ENCODE measurements around the gene RTN4R.
"Not testable (repeated sequence)": the region's sequence is repeated elsewhere in the genome, so short reads cannot be mapped to it uniquely, and the experiment has no call there.

The RTN4R gene

DNA sequence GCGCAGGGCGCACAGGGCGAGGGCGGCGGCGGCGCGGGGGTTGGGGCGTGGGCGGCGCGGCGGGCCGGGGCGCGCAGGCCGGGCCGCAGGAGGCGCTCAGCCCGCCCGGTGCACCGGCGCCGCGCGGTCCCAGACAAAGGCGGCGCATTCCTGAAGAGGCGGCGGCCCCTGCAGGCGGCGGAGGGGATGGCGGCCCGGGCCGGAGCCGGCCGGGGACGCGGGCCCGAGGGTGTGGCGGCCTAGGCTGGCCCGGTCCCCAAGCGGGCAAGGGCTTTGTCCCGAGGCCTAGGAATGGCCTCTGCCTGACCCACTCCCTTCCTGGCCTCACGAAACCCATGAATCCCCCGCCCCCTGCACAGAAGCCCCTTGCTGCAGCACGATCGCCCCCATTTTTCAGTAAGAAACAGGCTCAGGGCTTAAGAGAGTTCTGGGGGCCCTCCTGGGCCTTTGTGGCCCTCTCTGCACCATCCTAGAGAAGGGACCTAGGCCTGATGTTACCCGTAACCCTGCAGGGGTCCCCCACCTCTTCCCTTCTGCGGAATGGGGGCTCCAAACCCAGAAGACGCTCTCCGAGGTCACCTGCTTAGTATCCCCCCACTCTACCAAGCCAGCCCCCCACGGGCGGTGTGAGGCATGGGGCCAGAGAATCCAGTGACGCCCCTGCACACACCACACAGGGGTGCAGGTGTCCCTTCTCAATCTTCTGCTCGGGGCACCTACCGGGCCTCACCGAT lies at the start of gene RTN4R:
Gene RTN4R, minus strand, starts transcription at position 40 of the 734 bp plus-strand sequence. CDS start 226 bp downstream, outside the sequence.
- H3K4me3 ChIP-seq (ENCODE audit: low read length), result peak within 1 kb of the TSS; percentile 17; the same call in 1 of the 2 replicates
- H3K79me2 ChIP-seq (ENCODE audit: control insufficient read depth, low read length), result no peaks in the 10 kb centered on the region
- H3K4me2 ChIP-seq (ENCODE audit: low read length), result peak within 1 kb of the TSS; percentile 36; the same call in 1 of the 2 replicates
- H3K9me2 ChIP-seq (replicated peaks; ENCODE audit: control insufficient read depth, low read length), result no peaks in the 10 kb centered on the region
- H4K20me1 ChIP-seq (ENCODE audit: control insufficient read depth, insufficient read depth, low read depth, low read length), result no peaks in the 10 kb centered on the region
- H3K4me1 ChIP-seq (ENCODE audit: control insufficient read depth, low read length), result no peaks in the 10 kb centered on the region
- H3K27ac ChIP-seq (ENCODE audit: low read depth, low read length), result no peak within 1 kb of the TSS
- H3K36me3 ChIP-seq (ENCODE audit: control insufficient read depth, low read length), result no peaks in the 10 kb centered on the region
- no peaks in the 10 kb centered on the region for H3K9me3 ChIP-seq (ENCODE audit: control insufficient read depth, insufficient read depth, low read length)
- no peak for TF ChIP-seq EZH2phosphoT487 (IDR thresholded peaks at IDR 0.05; ENCODE audit: borderline replicate concordance, low read length)
- TF ChIP-seq, protein P1, sequence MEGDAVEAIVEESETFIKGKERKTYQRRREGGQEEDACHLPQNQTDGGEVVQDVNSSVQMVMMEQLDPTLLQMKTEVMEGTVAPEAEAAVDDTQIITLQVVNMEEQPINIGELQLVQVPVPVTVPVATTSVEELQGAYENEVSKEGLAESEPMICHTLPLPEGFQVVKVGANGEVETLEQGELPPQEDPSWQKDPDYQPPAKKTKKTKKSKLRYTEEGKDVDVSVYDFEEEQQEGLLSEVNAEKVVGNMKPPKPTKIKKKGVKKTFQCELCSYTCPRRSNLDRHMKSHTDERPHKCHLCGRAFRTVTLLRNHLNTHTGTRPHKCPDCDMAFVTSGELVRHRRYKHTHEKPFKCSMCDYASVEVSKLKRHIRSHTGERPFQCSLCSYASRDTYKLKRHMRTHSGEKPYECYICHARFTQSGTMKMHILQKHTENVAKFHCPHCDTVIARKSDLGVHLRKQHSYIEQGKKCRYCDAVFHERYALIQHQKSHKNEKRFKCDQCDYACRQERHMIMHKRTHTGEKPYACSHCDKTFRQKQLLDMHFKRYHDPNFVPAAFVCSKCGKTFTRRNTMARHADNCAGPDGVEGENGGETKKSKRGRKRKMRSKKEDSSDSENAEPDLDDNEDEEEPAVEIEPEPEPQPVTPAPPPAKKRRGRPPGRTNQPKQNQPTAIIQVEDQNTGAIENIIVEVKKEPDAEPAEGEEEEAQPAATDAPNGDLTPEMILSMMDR (IDR thresholded peaks at IDR 0.05; ENCODE audit: low read depth, low read length, poor library complexity, severe bottlenecking), result peak; percentile 49
- H3F3A ChIP-seq (ENCODE audit: control insufficient read depth, insufficient read depth), result no peaks in the 10 kb centered on the region
- peaks cover 8% of the 10 kb centered on the region; the same call in 1 of the 2 replicates for H3K27me3 ChIP-seq (ENCODE audit: control insufficient read depth, low read length)

DNA sequence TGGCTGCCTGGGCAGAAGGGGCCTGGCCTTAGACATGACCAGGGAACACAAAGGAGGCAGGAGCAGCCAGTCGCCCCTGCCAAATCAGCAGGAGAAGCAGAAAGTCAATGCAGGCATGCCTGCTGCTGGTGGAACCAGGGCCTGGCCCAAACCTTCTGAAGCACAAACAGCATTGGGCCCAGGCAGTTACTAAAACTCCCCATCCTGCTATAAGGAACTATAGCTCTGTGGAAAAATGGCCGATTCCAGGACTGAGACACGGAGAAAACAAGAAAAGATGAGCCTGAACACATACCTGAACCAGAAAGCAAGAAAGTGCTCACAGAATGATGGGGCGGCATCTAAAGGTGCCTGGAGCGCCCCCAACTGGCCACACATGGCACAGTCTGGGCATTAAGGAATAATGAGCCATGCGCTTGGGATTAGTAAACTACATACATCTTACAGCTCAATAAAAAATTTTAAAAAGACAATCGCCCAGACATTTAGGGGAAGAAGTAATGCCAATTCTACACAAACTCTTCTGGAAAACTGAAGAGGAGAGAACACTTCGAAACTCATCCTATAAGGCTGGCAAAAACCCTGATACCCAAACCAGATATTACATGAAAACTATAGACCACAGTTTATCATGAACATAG lies 49.4 kb upstream of the RTN4R start:
- H3K4me3 ChIP-seq (ENCODE audit: low read length); H3K36me3 ChIP-seq (ENCODE audit: control insufficient read depth, low read length); H3K9me3 ChIP-seq (ENCODE audit: control insufficient read depth, insufficient read depth, low read length); H3K79me2 ChIP-seq (ENCODE audit: control insufficient read depth, low read length); H3F3A ChIP-seq (ENCODE audit: control insufficient read depth, insufficient read depth); H3K27ac ChIP-seq (ENCODE audit: low read depth, low read length); H3K9me2 ChIP-seq (replicated peaks; ENCODE audit: control insufficient read depth, low read length); H3K27me3 ChIP-seq (ENCODE audit: control insufficient read depth, low read length); H4K20me1 ChIP-seq (ENCODE audit: control insufficient read depth, insufficient read depth, low read depth, low read length): not testable (repeated sequence)
- TF ChIP-seq, protein P1 (IDR thresholded peaks at IDR 0.05; ENCODE audit: low read depth, low read length, poor library complexity, severe bottlenecking), result peak; percentile 78
- peaks cover 18% of the 10 kb centered on the region for H3K4me1 ChIP-seq (ENCODE audit: control insufficient read depth, low read length)
- peak overlapping the region; percentile 5; the same call in 1 of the 2 replicates for H3K4me2 ChIP-seq (ENCODE audit: low read length)

DNA sequence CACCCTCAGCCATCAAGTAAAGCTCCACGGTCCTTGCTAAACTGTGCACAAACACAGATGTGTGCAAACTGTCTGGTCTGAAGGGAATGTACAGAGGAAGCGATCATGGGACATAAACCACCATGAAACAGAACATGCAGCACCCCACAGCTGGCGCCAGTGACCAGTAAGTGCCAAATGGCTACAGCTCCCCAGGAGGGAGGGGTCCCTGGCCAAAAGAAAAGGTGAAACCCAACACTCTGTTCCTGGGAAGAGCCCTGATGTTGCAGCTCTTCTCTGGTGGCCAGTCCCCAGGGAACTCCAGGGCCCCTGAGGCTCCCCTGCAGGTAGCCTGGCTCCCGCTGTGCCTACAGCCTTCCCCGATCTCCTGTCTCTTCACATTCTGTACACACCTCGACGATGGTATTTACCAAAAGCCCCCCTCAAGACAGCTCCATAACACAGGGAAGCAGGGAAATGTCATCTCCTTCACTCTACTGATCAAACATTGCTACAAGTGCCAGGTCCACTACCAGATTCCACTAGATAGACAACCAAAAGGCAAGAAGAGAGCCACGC lies 48.8 kb upstream of the RTN4R start:
- H3K27me3 ChIP-seq (ENCODE audit: control insufficient read depth, low read length), result no peaks in the 10 kb centered on the region
- H3K4me2 ChIP-seq (ENCODE audit: low read length), result no peak overlapping the region
- H3F3A ChIP-seq (ENCODE audit: control insufficient read depth, insufficient read depth), result no peaks in the 10 kb centered on the region
- H3K36me3 ChIP-seq (ENCODE audit: control insufficient read depth, low read length), result no peaks in the 10 kb centered on the region
- H3K4me3 ChIP-seq (ENCODE audit: low read length), result no peak overlapping the region
- H3K27ac ChIP-seq (ENCODE audit: low read depth, low read length), result no peak overlapping the region
- H4K20me1 ChIP-seq (ENCODE audit: control insufficient read depth, insufficient read depth, low read depth, low read length), result no peaks in the 10 kb centered on the region
- TF ChIP-seq EZH2phosphoT487 (IDR thresholded peaks at IDR 0.05; ENCODE audit: borderline replicate concordance, low read length), result no peak
- TF ChIP-seq, protein P1 (IDR thresholded peaks at IDR 0.05; ENCODE audit: low read depth, low read length, poor library complexity, severe bottlenecking), result no peak
- H3K79me2 ChIP-seq (ENCODE audit: control insufficient read depth, low read length), result peaks cover 6% of the 10 kb centered on the region
- H3K9me3 ChIP-seq (ENCODE audit: control insufficient read depth, insufficient read depth, low read length), result no peaks in the 10 kb centered on the region
- peaks cover 18% of the 10 kb centered on the region for H3K4me1 ChIP-seq (ENCODE audit: control insufficient read depth, low read length)
- H3K9me2 ChIP-seq (replicated peaks; ENCODE audit: control insufficient read depth, low read length), result no peaks in the 10 kb centered on the region

All from DOHH2 (cell line).